NCI-H2029 (cell line): Measurements from ENCODE around the gene MRE11.

Experiments used
- DNase-seq: peaks from one replicate; lab custom pipeline; 2025; lab: John Stamatoyannopoulos, UW

The MRE11 gene

GRCh38 chr11:94493281-94494125 is at the start of gene MRE11, which contains the start of gene ANKRD49:
Gene MRE11, minus strand, starts transcription at chr11:94493844. Its CDS starts 1,043 bp downstream, at chr11:94492801.
Gene ANKRD49, plus strand, starts transcription at chr11:94493984. Its CDS starts 2,710 bp downstream, at chr11:94496694.
- DNase-seq = peak; percentile 97

- no peak for DNase-seq
Measured at GRCh38 chr11:94539420-94539819, 45.8 kb upstream of the MRE11 start.

- no peak for DNase-seq
Measured at GRCh38 chr11:94537031-94537600, 43.5 kb upstream of the MRE11 start.

- no peak for DNase-seq
Measured at GRCh38 chr11:94536386-94536785, 42.7 kb upstream of the MRE11 start.

GRCh38 chr11:94533696-94534630 is 40.3 kb upstream of the MRE11 start:
- no peak for DNase-seq

- no peak for DNase-seq
Measured at GRCh38 chr11:94533206-94533605, 39.6 kb upstream of the MRE11 start.

GRCh38 chr11:94532211-94532610 is 38.6 kb upstream of the MRE11 start:
- no peak for DNase-seq

- no peak for DNase-seq
Measured at GRCh38 chr11:94528551-94528950, 34.9 kb upstream of the MRE11 start.

- DNase-seq = no peak
Measured at GRCh38 chr11:94526645-94527438, 33.2 kb upstream of the MRE11 start.

GRCh38 chr11:94525546-94526324 is 32.1 kb upstream of the MRE11 start:
- DNase-seq = no peak

- DNase-seq = no peak
Measured at GRCh38 chr11:94524341-94524740, 30.7 kb upstream of the MRE11 start.

GRCh38 chr11:94521684-94522083 is 28.0 kb upstream of the MRE11 start:
- DNase-seq = no peak

GRCh38 chr11:94519478-94520084 is 25.9 kb upstream of the MRE11 start:
- peak; percentile 6 for DNase-seq

GRCh38 chr11:94518300-94518699 is 24.7 kb upstream of the MRE11 start:
- DNase-seq = no peak

GRCh38 chr11:94516725-94517124 is 23.1 kb upstream of the MRE11 start:
- no peak for DNase-seq

- no peak for DNase-seq
Measured at GRCh38 chr11:94515398-94515797, 21.8 kb upstream of the MRE11 start.

GRCh38 chr11:94513091-94513490 is 19.4 kb upstream of the MRE11 start:
- peak; percentile 28 for DNase-seq

GRCh38 chr11:94511932-94512781 is 18.5 kb upstream of the MRE11 start, which contains the start of gene C11orf97:
Gene C11orf97, plus strand, starts transcription at chr11:94512461. Its CDS starts 68 bp downstream, at chr11:94512529.
- peak; percentile 57 for DNase-seq

GRCh38 chr11:94507485-94507884 is 13.8 kb upstream of the MRE11 start:
- DNase-seq = no peak
